Hematopoietic multipotent progenitor cell treated with erythropoietin and hydrocortisone succinate and interleukin-3 and kit ligand, for 4 days (in vitro differentiated cells): Measurements from ENCODE around the gene C6orf89.
A peak's percentile ranks its signal among the peaks of the same experiment; 100 is the strongest.

Experiments used
- DNase-seq: peaks from one replicate; pipeline ENCODE4 v3.0.0-alpha.2; 2015

Gene C6orf89

DNA sequence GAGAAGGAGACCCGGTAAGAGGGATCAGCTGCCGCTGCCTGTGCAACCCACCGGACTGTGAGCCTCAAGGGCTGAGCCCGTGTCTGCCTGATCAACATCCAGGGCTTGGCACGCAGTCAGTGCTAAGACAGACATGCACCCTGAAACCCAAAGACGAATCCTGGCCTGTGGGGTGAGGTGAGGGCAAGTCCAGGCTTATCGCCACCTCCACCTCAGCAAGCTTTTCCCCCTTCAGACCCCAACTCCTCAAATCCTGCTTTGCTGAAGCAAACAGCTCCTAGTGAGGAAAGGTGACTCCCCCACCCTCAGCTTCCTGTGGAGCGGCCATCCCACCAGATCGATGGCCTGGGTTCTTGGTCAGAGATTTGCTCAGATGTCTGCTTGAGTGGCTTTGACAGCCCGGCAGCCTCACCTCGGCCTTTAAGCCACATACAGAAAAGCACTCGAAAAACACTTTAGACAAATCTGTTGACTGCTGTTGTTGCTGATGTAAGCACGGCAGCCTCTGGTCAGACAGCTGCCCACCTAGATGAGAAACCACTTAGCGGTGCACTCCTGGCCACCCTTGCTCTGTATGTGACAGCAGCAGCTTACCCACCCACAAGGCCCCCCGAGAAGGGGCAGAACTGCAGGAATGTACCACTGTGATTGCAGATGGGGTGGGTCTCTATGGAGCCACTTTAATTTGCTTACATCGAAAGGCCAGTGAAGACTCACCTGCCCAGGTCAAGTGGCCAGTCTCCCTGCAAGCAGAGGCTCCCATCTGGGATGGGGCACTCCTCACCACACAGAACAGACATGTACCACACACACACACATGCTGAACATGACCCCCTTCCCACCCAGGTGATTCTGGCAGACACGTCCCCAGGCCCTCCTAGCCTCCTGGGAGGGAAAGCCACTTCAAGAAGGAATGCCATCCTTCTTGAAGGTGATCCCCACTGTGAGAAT, 85.4 kb downstream of the C6orf89 start:
- DNase-seq, result no peak

GRCh38 chr6:36971921-36972673, 86.3 kb downstream of the C6orf89 start:
- DNase-seq, result no peak

GRCh38 chr6:36973190-36973589, 87.4 kb downstream of the C6orf89 start:
- no peak for DNase-seq

DNA sequence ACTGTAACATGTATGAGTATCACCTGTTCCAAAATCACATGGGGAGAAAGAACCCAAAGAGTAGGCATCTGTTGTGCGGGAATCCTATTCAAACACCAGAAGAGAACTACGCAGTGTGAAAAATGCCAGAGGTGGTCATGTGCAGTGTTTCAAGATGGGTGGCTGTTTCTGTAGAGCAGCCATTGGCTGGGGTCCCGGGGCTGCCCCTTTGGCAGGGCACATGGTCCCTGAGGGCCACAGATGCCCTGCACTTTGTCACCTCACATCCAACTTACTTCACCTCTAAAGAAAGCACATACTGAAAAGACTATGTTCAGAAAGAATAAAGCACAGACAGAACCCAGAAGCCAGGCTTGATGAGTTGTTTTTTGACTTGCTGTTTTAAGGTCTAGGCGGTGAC, 87.9 kb downstream of the C6orf89 start:
- DNase-seq, result no peak

- no peak for DNase-seq
Measured at GRCh38 chr6:36975231-36976006, 89.7 kb downstream of the C6orf89 start.

DNA sequence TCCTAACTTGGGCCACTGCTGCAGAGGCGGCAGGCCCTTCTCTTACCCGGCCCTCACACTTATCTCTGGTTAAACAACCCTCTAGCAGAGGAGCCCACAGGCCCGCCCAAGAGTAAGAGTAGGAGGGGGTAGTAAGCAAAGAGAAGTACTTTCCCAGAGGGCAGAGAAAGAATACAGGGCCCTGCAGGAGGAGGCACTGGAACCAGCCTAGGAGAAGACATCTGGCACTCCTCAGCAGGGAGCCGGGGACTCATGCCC, 90.2 kb downstream of the C6orf89 start:
- peak; percentile 72 for DNase-seq

GRCh38 chr6:36976509-36976908, 90.8 kb downstream of the C6orf89 start:
- DNase-seq, result no peak

DNA sequence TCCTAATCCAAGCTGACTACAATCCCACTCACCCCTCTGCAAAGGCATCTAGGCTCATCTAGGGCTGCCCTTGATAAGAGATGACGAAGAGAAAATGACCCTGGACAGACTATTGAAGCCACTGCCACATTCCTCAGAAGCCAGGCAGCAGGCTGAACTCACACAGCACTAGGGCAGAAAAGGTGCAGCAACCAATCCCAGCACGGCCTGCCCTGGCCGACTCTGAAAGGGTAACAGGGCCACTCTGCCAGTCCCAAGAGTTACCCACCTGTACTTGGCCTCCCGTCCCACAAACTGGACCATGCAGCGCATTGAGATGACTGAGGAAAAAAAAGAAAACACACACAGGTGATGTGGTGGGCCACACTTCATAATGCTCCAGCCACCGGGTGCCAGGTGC, 91.2 kb downstream of the C6orf89 start:
- DNase-seq, result no peak

- DNase-seq, result peak; percentile 36
Measured at GRCh38 chr6:36977470-36977941, 91.8 kb downstream of the C6orf89 start.
